GM18909 (cell line): Measurements from ENCODE around the gene IKZF1.

Experiments used
- ATAC-seq: cut with Tn5 transposase; IDR thresholded peaks from one replicate; pipeline ENCODE4 v1.9.1; 2021; ENCODE audit warnings: mild to moderate bottlenecking; ENCODE audit not compliant: unreplicated experiment, poor library complexity

IKZF1 gene

GRCh38 chr7:50282813-50283605 lies 21.5 kb upstream of the IKZF1 start:
- no peak for ATAC-seq

GRCh38 chr7:50283731-50284130 lies 20.8 kb upstream of the IKZF1 start:
- ATAC-seq, result no peak

GRCh38 chr7:50284296-50284695 lies 20.2 kb upstream of the IKZF1 start:
- peak; percentile 37 for ATAC-seq

- no peak for ATAC-seq
Measured at GRCh38 chr7:50285269-50285668, 19.2 kb upstream of the IKZF1 start.

- ATAC-seq, result no peak
Measured at GRCh38 chr7:50287129-50287528, 17.4 kb upstream of the IKZF1 start.

GRCh38 chr7:50292165-50292757 lies 12.3 kb upstream of the IKZF1 start:
- no peak for ATAC-seq

GRCh38 chr7:50292763-50293162 lies 11.8 kb upstream of the IKZF1 start:
- peak; percentile 45 for ATAC-seq

GRCh38 chr7:50293509-50294179 lies 10.9 kb upstream of the IKZF1 start:
- peak; percentile 79 for ATAC-seq

GRCh38 chr7:50295133-50295532 lies 9.4 kb upstream of the IKZF1 start:
- ATAC-seq, result no peak

- no peak for ATAC-seq
Measured at GRCh38 chr7:50296799-50297198, 7.7 kb upstream of the IKZF1 start.

- no peak for ATAC-seq
Measured at GRCh38 chr7:50298811-50299562, 5.5 kb upstream of the IKZF1 start.

- no peak for ATAC-seq
Measured at GRCh38 chr7:50300336-50300735, 4.2 kb upstream of the IKZF1 start.

GRCh38 chr7:50302486-50303334 lies 1.8 kb upstream of the IKZF1 start:
- ATAC-seq, result no peak

GRCh38 chr7:50303335-50304128 lies 984 bp upstream of the IKZF1 start:
- ATAC-seq, result peak; percentile 25

GRCh38 chr7:50304911-50305582 lies 531 bp downstream of the IKZF1 start:
- ATAC-seq, result peak; percentile 50

- no peak for ATAC-seq
Measured at GRCh38 chr7:50305583-50306493, 1.3 kb downstream of the IKZF1 start.

- no peak for ATAC-seq
Measured at GRCh38 chr7:50306494-50307367, 2.2 kb downstream of the IKZF1 start.
